NCI-H2227 (cell line): ENCODE results near the gene BMP10.

Experiments used
- DNase-seq: peaks from one replicate; lab custom pipeline; 2025; ENCODE audit not compliant: unreplicated experiment; lab: John Stamatoyannopoulos, UW

BMP10 gene

DNA sequence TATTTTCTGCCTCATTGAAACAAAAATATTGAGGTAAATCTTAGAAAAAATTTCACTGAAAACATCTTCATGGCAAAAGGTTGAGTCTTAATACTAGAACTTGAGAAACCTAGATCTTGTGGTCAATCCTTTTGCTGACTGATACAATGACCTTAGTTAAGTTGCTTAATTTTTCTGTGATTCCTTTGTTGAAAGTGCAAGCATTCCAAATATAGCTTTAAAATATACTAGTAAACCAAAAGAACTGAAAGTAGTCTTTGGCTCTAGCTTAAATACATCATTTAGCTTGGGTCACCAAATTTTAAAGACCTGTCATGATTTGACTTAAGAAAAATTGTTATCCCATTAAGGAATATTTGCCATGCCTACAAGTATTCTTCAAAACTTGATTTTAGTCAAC lies 16.7 kb downstream of the BMP10 start:
- no peak for DNase-seq

DNA sequence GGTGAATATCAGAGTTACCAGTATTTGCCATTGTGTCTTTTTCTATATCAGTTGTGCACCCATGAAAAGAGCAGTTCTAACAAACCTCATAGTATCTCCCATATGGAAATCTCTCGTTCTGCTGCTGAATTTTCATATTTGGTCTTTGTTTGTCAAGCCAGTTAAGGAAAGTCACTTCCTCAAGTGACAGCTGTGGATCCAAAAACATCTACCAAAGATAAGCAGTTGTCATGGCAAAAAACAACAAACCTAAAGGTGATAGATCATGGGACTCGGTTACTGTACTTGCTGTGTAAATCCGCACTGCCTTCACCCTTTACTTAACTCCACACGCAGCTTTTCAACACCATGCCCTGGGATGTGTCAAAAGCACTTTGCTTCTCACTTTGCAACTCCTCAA lies 17.3 kb downstream of the BMP10 start:
- DNase-seq: no peak

DNA sequence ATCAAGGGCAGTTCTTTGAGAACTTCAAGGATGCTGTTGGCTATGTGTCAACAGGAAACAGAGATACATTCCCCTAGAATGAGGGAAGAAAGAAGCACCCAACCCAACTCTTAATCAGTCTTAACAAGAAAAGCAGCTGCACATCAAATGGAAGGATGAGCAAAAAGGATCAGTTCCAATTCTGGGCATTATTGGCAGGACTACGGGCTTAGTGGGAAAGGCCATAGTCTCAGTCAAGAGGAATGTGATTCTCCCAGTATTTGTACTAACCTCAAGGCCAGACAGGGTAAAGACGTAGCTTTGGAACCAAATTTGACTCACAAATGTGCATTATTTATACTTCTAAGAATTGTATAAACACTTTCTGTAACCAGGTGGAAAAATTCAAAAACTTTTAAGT lies 18.2 kb downstream of the BMP10 start:
- no peak for DNase-seq

DNA sequence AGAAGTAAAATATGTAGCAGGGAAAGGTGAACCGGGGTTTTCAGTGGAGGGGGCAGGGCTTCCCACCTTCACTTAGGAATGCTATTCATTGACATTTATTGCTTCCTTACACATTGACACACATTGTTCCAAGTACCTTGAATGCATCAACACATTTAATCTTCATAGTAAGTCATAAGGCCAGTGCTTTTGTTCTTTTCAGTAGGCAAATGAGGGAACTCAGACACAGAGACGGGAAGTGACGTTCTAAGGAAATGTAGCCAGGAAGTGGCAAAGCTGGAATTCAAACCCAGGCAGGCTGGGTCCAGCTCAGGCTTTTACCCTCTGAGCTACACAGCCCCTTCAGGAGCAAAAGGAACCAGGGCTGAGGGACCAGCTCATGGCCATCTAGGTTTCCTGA lies 20.7 kb downstream of the BMP10 start:
- no peak for DNase-seq

DNA sequence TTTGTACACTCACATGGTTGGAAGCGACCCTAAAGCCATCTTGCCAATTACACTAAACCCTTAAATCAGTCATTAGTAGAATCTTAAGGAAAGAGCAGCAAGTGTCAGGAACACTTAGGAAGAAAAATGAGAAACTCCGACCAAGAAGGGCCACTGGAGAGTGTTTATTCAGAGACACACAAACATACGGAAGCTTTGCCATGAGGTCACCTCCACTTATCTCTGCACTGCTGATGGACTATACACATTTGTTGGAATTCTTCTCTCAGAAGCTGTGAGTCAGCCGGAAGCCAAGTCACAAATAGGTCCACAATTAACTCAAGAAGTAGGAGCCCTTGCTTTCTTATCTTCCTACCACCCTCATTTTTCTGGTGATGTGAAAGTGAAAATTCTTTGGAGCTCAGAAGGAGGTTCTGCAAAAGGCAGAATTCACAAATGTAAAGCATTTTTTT lies 21.6 kb downstream of the BMP10 start:
- DNase-seq: no peak

DNA sequence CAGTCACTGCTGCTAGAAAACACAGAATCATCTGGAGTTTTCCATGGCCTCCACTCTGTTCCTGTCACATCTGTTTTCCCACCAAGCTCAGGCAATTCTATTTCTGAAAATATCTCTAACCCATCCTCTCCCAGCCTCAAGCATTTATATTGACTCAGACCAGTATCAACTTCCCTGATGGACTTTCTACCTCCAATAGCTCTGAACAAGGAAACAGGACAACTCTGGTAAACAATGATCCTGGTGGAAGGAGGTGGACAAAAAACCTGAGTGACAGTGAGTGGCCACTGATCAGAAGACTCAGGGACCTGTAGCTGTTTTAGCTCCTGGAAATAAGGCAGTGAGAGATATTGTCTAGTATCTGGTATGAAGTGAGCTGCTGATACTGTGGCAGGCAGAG lies 23.4 kb downstream of the BMP10 start:
- DNase-seq: no peak

DNA sequence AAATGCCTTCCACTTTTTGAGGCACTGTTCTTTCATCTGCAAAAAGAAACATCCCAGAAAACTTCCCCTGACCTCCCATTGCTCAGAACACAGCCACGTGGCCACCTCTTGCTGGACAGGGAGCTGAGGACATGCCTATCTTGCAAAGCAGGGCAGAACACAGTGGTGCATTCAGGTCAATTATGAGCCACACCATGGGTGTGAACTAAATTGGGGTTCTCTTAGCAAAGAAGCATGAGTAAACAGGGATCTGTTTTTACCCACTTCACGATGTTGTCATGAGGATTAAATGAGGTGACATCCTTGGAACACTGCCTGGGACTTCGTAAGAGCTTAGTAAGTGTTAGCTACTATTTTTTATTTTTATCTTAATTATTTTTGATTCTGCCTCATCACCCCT lies 25.1 kb downstream of the BMP10 start:
- no peak for DNase-seq

DNA sequence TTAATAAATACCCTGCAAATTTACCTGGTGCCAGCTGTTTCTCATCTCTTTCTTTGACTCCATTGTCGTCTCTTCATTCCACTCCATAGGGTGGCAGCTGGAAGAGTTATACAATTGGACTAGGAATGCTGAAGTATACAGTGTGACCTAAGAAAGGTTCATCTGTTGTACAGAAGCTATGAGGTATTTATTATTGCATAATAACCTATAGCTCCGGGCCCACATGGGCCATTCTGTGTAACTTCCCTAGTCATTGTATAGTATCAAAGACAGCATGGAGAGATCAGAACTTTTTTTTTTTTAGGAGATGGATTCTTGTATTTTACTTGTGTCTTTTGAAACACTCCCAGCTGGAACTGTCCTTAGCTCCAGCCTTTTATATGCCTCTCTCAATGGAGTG lies 26.2 kb downstream of the BMP10 start:
- DNase-seq: no peak

DNA sequence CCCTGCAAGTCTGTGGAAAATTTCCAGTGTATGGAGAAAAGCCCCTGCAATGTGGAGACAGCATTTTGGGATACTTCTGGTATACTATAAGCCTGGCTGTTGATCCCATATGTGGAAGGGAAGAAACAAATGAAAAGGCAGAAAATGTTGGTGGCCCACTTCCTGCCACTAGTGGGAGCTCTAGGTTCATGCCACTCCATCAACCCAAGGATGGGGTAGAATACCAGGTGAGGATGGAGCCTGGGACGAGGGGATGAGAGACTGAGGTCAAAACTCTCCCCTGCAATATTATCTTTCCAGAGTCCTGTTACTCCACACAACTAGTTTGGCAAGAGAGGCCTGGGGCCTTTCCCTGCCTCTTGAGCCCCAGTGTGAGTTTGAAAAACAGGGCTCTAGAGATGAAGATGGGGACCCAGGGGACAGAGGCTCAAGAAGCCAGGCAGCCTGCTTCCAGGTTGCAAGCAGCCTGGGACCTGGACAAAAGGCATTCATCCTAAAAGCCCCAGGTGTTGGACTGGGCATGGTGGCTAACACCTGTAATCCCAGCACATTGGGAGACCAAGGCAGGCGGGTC lies 31.9 kb downstream of the BMP10 start:
- no peak for DNase-seq

DNA sequence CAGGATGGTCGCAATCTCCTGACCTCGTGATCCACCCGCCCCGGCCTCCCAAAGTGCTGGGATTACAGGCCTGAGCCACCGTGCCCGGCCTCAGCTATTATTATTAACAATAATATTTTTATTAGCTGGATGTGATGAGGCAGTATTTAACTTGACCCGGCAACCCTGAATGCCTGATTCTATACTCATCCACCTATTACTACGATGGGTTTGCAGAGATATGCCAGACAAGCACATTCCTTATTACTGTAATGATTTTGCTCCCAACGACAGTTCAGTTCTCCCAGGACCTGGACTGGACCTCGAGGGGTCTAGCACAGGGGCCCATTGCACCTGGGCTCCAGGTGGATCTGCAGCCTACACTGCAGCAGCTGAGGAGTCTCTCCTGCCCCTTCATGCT lies 32.6 kb downstream of the BMP10 start:
- no peak for DNase-seq

DNA sequence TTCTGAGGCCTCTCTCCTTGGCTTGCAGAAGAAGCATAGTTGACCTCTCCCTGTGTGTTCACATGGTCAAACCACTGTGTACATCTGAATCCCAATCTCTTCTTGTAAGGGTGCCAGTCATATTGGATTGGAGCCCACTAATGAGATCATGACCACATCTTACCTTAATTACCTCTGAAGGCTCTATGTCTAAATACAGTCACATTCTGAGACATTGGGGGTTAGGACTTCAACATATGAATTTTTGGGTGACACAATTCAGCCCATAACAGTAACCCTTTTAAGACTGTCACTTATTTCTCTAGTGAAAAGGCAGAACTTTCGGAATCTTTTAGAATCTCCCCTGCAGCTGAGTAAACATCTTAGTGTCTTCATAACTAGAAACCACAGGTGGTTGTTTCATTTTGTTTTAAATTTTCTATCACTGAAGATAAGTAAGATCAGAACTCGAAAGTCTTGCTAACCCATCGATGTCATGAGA lies 33.3 kb downstream of the BMP10 start:
- no peak for DNase-seq

DNA sequence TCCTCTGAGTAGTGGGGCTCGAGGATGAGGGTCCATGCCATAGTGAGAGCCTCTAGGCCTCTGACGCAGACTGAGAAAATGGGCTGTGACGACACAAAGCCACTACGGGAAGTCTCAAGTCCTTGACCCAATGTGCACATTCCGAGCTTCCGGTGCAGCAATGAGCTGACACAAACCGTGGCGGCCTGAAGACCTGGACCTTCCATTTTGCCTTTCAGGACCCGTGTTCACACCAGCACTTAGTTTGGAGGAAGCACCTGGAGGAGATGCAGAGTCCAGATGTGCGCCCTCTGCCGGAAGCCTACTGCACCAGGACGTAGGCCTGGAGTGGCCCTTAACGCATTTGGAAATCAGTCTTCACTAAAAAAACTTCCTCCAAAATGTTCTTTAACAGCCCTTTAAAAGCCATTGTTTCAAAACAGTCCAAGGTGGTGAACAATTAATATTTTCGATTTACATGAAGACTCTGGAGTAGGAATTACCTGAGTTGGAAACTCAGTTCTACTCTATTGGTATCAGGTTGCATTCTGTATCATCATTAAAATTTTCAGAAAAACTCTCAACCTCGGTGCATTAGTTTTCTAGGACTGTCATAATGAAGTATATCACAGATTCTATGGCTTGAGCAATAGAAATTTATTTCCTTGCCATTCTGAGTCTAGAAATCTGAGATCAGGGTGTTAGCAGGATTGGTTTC lies 33.9 kb downstream of the BMP10 start:
- no peak for DNase-seq

DNA sequence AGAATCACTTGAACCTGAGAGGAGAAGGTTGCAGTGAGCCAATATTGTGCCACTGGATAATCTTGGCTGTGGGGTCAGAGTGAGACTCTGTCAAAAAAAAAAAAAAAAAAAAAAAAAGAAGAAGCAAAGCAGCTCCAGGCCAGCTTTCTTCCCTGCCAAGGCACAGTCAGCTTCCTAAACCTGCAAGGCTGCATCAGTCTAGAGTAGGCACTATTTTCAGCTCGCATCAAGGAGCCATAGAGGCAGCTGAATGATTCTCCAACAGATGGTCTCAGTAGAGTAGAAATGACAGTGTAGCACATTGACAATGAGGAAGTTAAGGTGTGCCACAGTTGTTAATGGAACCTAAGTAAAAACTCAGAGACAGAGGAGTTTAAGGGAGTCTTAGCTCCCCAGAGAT lies 35.6 kb downstream of the BMP10 start:
- DNase-seq: no peak

DNA sequence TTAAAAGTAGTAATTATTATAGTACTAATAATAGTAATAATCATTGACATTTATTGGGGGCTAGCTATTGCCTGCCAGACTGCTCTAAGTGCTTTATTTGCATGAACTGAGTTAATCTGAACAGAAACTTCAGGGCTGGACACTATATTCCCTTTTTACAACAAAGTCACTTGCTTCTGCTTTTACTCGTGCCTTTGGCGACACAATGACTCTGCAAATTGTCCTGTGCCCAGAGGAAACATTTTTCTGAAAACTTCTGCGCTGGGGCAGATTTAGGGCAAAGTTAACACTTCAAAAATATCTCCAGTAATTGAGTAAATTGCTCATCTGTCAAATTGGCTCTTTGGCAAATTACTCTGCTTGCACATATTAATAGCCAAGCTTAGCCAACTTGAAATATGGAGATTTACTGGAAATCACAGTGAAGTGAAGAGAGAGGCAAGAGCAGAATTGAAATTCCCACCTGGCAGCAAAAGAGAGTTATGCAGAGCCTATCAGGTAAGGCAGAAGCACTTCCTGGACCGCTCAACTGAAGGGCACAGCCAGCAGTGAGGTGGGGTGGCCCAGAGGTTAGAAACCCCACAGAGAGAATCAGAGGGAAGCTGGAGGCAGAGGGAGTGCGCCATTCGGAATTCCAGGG lies 36.3 kb downstream of the BMP10 start:
- DNase-seq: no peak

DNA sequence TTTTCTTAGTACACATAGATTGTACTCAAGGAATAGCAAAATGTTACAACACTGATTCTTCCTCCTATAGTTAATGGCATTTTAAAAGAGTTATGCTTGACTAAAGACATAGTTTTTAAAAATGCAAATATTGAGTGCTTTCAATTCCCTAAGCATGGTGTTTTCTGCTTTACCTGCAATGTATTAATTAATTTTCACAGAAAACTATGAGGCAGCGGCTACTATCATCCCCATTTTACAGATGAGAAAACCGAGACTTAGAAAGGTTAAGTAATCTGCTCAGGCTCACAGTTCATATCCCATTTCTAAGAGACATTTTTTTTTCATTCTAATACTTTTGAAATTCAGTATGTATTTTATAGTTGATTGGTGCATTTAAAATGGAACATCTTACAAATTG lies 38.0 kb downstream of the BMP10 start:
- no peak for DNase-seq

DNA sequence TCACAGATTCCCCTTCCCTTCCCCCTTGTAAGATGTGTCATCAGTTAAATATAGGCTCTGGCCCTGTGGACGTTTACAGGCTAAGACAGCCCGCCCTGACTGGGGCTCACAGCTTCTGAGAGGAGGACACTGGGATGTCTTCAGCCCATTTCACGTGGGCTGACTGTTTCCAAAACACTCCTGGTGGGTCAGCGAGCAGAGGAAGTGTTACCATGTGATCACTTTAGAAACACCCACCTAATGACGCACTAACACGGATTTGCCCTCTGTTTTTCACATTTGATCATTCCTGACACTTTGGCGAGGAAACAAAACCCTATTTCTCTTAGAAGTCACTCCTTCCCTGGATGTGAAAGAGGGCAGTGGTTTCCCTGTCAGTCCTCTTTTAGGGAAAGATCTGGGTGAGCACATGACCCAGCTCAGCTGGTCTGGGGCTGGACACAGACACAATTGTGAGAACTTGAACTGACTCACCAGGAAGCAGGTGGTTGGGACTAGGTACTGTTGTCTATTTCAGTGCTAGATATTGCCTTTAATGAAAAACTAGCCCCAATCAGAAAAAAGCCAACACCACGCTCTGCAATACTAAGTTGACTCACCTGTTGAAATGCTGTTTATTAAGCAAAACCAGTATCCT lies 38.8 kb downstream of the BMP10 start:
- DNase-seq: no peak

DNA sequence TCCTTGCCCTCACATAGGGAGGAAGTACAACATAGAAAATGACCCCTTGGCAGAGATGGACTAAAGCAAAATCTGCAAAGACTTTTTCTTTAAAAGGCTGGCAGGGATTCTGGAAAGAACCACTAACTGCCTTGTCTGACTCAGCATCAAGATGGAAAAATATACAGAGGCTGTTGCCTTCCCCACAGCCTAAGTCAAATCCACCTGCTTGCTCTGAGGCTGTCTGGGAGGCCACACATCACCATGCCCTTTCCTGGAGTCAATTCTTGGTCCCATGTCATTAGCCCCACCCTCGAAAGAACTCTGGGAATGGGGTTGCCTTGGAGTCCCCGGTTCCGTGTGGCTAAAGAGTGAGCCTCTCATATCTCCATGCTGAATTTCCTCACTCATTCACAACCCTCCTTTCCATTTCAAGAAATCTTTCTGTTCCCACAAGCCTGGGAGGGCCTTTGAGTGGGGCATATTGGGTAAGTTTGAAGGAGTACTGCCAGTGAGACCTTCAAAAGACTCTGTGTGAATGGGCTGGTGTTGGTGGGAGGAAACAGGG lies 39.4 kb downstream of the BMP10 start:
- DNase-seq: no peak

DNA sequence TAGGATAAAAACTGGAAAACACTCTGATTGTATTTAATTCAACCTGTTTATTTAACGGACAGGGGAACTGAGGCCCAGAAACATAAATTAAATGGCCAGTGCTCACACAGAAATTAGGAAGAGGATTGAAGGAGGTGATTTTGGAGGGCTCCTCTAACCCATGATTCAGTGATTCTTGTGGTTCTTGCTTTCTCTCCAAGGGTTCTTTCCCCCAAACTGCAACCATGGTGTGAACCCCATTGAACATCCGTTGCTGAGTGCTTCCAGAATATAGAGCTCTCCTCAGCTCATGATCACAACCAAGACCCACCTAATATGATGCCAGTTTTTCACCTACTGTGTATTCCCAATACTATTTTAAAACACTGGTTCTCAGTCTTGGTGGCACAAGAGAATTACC lies 41.4 kb downstream of the BMP10 start:
- no peak for DNase-seq

DNA sequence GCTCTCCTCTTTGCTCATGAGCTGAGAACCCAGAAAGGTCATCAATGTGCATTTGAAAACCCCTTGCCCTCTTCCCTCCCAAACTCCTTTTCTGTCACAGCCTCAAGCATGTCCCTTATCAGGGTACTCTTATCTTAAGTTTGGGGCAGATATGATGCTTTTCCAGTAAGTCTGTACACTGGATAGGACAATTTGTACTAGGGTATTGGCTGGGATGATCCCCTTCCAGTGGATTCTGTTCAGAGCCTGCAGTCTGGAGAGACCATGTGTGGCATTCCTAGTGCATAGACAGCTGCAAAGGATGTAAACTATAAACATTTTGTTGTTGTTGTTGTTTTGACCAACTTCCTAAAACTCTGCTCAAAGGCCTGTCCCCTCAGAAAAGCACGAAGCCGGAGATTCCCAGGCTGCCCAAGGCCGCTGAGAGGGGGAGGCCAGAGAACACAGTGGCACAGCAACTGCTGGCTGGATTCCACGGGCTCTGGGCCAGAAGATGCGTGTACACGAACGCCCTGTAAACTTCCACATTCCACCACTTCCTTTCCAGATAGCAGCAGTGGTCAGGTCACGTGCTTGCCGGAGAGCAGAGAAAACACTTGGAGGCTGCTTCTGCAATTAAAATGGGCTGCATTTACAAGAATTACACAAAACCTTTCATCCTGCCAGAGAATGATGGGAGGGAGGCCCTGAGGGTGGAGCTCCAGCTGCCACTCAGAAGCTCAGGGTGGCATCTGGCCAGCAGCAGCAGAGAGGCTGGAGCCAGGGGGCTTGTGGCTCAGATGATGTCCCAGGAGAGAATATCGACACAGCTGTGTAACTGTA lies 42.1 kb downstream of the BMP10 start:
- peak; percentile 62 for DNase-seq

DNA sequence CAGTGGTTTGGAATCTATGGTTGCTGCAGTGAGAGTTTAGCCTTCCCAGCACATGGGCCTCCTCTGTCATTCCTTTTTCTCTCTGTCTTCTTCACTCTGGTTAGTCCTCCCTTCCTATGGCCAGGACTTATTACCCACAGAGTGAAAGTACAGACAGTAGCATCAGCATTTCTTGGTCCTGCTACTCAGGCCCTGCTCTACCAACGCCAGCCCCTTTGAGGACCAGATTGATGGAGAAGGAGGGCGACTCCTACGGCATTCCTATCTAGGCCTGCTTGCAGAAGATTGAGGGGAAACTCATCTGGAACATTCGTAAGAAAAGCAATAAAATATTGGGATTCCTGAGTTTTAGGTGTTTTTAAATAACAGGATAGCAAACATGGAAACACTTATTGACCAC lies 43.5 kb downstream of the BMP10 start:
- DNase-seq: no peak

DNA sequence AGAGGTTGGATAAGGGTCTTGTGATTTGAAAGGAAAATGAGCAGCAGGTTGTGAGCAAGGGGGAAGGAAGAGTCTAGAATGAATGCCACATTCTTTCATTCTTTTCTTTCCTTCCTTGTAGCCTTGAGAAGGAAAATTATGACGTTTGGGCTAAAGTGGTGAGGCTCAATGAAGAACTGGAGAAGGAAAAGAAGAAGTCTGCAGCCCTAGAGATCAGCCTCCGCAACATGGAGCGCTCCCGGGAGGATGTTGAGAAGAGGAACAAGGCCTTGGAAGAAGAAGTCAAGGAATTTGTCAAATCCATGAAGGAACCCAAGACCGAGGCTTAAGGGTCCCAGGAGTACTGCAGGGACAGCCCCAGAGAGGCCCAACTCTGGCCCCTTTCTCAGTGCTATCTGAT lies 45.3 kb downstream of the BMP10 start:
- DNase-seq: no peak
